ENCODE measurements around the gene MICAL3.

The MICAL3 gene

GRCh38 chr22:17807578-17808410 is 216.6 kb downstream of the MICAL3 start:
- DNase-seq = no peak

GRCh38 chr22:17807086-17807485 is 217.3 kb downstream of the MICAL3 start:
- DNase-seq = no peak

- DNase-seq = no peak
These were observed 217.9 kb downstream of the MICAL3 start for GRCh38 chr22:17806437-17806836.

GRCh38 chr22:17804331-17805080 is 219.9 kb downstream of the MICAL3 start:
- no peak for DNase-seq

GRCh38 chr22:17803609-17804270 is 220.6 kb downstream of the MICAL3 start:
- DNase-seq = no peak

- DNase-seq = no peak
These were observed 221.5 kb downstream of the MICAL3 start for GRCh38 chr22:17802822-17803221.

GRCh38 chr22:17802411-17802810 is 221.9 kb downstream of the MICAL3 start:
- DNase-seq = no peak

GRCh38 chr22:17797721-17798559 is 226.4 kb downstream of the MICAL3 start:
- no peak for DNase-seq

GRCh38 chr22:17796695-17797094 is 227.7 kb downstream of the MICAL3 start:
- DNase-seq = no peak

GRCh38 chr22:17795661-17796548 is 228.5 kb downstream of the MICAL3 start:
- no peak for DNase-seq

- DNase-seq = no peak
These were observed 229.4 kb downstream of the MICAL3 start for GRCh38 chr22:17794726-17795542.

- no peak for DNase-seq
These were observed 231.4 kb downstream of the MICAL3 start for GRCh38 chr22:17792854-17793434.

- DNase-seq = no peak
These were observed 232.1 kb downstream of the MICAL3 start for GRCh38 chr22:17792299-17792698.

- no peak for DNase-seq
These were observed 233.2 kb downstream of the MICAL3 start for GRCh38 chr22:17791196-17791595.

GRCh38 chr22:17789379-17790200 is 234.8 kb downstream of the MICAL3 start:
- DNase-seq = no peak

- DNase-seq = no peak
These were observed 235.6 kb downstream of the MICAL3 start for GRCh38 chr22:17788528-17789378.

- DNase-seq = no peak
These were observed 236.5 kb downstream of the MICAL3 start for GRCh38 chr22:17787716-17788330.

GRCh38 chr22:17787241-17787640 is 237.1 kb downstream of the MICAL3 start:
- DNase-seq = no peak
